Rectal smooth muscle tissue (tissue), 1 donor: ENCODE data around the gene TBC1D4.

Experiments used
- H3K27ac ChIP-seq: one replicate; pipeline ENCODE4 v1.7.0; 2013; ENCODE audit warnings: low read depth, low read length, inconsistent platforms
- H3K27me3 ChIP-seq: one replicate; pipeline ENCODE4 v1.7.0; 2013; ENCODE audit warnings: low read length; ENCODE audit not compliant: control insufficient read depth, insufficient read depth
- H3K36me3 ChIP-seq: one replicate; pipeline ENCODE4 v1.7.0; 2013; ENCODE audit warnings: low read length; ENCODE audit not compliant: control insufficient read depth, insufficient read depth
- H3K4me1 ChIP-seq: one replicate; pipeline ENCODE4 v1.7.0; 2013; ENCODE audit warnings: low read length; ENCODE audit not compliant: control insufficient read depth, insufficient read depth
- H3K4me3 ChIP-seq: one replicate; pipeline ENCODE4 v1.7.0; 2013; ENCODE audit warnings: low read length
- H3K9ac ChIP-seq: one replicate; pipeline ENCODE4 v1.7.0; 2013; ENCODE audit warnings: low read length

TBC1D4 gene

DNA sequence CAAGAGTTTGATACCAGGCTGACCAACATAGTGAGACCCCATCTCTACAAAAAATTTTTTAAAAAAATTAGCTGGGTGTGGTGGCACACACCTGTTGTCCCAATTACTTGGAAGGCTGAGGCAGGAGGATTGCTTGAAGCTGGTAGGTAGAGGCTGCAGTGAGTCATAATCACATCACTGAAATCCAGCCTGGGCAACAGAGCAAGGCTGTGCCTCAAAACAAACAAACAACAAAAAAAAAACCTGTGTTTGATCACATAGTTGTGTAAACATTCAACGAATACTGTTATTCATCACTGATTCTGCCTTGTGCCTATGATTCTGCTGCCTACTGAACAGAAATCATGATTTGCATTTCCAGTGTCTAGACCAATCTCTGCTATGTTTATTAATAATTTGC is 134.0 kb downstream of the TBC1D4 start:
- Histone ChIP-seq H3K27ac (no peak overlapping the region), H3K4me1 (no peaks in the 10 kb centered on the region), H3K36me3 (no peaks in the 10 kb centered on the region), H3K9ac (no peak overlapping the region), H3K4me3 (no peak overlapping the region), H3K27me3 (no peaks in the 10 kb centered on the region)

- Histone ChIP-seq H3K27me3 (no peaks in the 10 kb centered on the region), H3K4me3 (no peak overlapping the region), H3K9ac (no peak overlapping the region), H3K36me3 (no peaks in the 10 kb centered on the region), H3K4me1 (no peaks in the 10 kb centered on the region), H3K27ac (no peak overlapping the region)
These were observed 134.5 kb downstream of the TBC1D4 start for GRCh38 chr13:75347457-75347856.

DNA sequence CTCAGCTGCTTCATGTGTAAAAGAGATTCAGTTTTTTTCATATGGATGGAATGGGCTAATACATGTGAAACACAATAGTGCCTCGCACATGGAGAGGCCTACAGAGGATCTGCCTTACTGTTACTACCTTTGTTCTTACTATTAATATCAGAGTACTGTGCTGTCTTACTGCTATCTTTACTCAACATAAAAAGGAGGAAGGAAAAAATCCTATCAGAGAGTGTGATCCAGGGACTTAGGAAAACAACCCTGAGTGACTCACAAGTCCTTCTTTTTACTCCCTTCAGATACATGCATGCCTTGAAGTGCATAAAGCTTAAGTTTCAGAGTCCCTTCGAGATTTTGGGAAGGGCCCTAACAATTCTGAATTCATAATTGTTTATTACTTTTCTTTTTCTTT is 136.8 kb downstream of the TBC1D4 start:
- Histone ChIP-seq H3K4me1 (no peaks in the 10 kb centered on the region), H3K9ac (no peak overlapping the region), H3K27me3 (no peaks in the 10 kb centered on the region), H3K27ac (no peak overlapping the region), H3K36me3 (no peaks in the 10 kb centered on the region), H3K4me3 (no peak overlapping the region)

DNA sequence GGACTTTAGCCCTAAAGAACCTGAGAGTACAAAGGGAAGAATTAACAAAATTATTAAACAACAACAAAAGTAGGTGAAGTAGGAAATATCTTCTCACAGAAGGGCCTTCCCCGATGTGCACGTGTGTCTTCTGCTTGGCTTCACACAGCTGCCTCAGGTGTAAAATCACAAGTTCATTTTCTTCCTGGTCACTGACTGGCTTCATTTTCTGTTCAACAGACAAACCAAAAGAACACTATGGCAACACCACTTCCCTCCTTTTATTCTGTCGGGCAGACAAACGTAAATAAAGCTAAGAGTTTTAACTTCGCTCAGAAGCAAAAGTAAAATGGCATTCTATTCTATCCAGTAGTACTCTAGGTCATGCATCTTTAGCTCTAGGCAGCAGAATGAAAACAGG is 140.9 kb downstream of the TBC1D4 start:
- no peak overlapping the region for H3K27ac ChIP-seq
- H3K27me3 ChIP-seq, result no peaks in the 10 kb centered on the region
- H3K4me3 ChIP-seq, result no peak overlapping the region
- no peaks in the 10 kb centered on the region for H3K36me3 ChIP-seq
- H3K4me1 ChIP-seq, result no peaks in the 10 kb centered on the region
- no peak overlapping the region for H3K9ac ChIP-seq

DNA sequence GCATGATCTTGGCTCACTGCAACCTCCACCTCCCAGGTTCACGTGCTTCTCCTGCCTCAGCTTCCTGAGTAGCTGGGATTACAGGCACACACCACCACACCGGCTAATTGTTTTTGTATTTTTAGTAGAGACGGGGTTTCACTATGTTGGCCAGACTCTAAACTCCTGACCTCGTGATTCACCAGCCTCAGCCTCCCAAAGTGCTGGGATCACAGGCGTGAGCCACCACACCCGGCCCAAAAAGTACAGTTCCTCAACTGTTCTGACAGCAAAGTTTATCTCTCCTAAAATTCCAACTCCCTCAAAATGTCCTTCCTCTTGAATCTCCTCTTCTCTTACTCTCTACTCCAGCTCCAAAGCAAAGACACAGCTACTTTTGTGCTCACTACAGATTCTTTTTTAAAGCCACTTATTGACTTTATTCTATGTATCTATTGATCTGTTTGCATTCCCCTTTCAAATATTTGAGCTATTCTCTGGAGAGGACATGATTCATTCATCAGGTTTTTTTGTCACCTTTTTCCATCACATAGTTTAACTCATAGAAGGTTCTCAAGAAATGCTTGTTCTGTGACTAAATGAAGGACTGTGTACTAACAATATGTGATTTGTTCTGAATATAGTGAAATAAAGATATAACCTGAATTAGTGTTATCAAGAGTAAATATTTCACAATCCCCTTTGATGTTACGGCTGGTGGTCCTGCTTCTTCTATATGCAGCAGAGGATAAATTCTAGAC is 142.2 kb downstream of the TBC1D4 start:
- Histone ChIP-seq H3K4me3 (no peak overlapping the region), H3K27ac (no peak overlapping the region), H3K9ac (no peak overlapping the region), H3K36me3 (peaks cover 3% of the 10 kb centered on the region), H3K27me3 (no peaks in the 10 kb centered on the region), H3K4me1 (no peaks in the 10 kb centered on the region)

DNA sequence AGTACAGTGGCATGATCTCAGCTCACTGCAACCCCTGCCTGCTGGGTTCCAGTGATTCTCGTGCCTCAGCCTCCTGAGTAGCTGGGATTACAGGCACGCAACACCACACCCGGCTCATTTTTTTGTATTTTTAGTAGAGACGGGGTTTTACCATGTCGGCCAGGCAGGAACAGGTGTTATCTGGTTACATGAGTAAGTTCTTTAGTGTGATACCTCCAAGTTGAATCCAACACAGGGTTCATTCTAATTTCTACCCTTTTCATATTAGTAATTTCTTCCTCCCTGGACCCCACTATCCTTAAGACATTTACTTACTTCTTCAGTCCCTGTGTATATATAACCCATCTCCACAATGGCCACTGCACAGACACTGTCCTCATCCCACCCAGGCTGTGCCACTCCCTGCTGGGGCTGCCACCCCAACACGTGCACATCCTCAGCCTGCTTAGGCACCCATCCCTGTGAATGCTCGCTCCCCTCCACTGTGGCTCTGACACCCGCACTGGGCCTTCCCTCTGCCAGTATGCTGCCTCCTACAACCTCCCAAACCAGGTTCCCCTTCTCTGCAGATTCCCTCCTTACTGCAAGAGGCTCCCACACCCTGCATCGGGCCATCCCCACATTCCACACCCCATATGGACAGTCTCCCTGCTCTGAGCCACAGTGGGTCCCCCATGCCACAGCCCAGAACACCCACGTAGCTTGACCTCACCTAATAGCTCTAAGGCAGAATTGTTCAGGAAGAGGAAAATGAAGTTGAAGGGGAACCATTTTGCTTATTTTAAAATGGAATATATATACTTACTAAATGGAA is 147.1 kb downstream of the TBC1D4 start:
- Histone ChIP-seq H3K9ac (no peak overlapping the region), H3K4me3 (no peak overlapping the region), H3K27ac (no peak overlapping the region), H3K36me3 (peaks cover 3% of the 10 kb centered on the region), H3K27me3 (no peaks in the 10 kb centered on the region), H3K4me1 (no peaks in the 10 kb centered on the region)

- Histone ChIP-seq H3K27me3 (no peaks in the 10 kb centered on the region), H3K4me3 (no peak overlapping the region), H3K4me1 (no peaks in the 10 kb centered on the region), H3K27ac (no peak overlapping the region), H3K36me3 (peaks cover 3% of the 10 kb centered on the region), H3K9ac (no peak overlapping the region)
These were observed 148.9 kb downstream of the TBC1D4 start for GRCh38 chr13:75333103-75333502.

GRCh38 chr13:75331792-75332349 is 150.1 kb downstream of the TBC1D4 start:
- Histone ChIP-seq H3K4me3 (no peak overlapping the region), H3K27ac (no peak overlapping the region), H3K4me1 (no peaks in the 10 kb centered on the region), H3K36me3 (peaks cover 3% of the 10 kb centered on the region), H3K27me3 (no peaks in the 10 kb centered on the region), H3K9ac (no peak overlapping the region)

DNA sequence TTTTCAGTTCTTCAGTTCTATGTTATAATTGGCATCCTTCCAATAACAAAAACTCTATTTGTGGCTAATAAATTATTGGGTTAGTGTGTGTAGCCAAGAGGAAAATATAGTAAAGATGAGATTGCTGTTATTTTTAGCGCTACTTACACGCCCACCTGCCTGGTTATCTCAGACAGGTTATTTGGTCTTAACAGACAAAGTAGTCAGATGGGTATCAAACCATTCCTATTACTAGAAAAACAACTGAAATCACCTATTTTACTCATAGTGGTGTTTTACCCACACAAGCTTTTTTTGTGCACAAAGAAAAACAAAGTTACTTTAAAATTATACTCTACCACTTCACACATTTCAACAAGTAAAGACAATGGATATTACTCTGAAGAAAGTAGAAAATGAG is 151.2 kb downstream of the TBC1D4 start:
- Histone ChIP-seq H3K36me3 (peaks cover 3% of the 10 kb centered on the region), H3K27ac (no peak overlapping the region), H3K4me3 (no peak overlapping the region), H3K27me3 (no peaks in the 10 kb centered on the region), H3K9ac (no peak overlapping the region), H3K4me1 (no peaks in the 10 kb centered on the region)

GRCh38 chr13:75329723-75330122 is 152.2 kb downstream of the TBC1D4 start:
- Histone ChIP-seq H3K27me3 (no peaks in the 10 kb centered on the region), H3K4me1 (no peaks in the 10 kb centered on the region), H3K9ac (no peak overlapping the region), H3K36me3 (no peaks in the 10 kb centered on the region), H3K27ac (no peak overlapping the region), H3K4me3 (no peak overlapping the region)

DNA sequence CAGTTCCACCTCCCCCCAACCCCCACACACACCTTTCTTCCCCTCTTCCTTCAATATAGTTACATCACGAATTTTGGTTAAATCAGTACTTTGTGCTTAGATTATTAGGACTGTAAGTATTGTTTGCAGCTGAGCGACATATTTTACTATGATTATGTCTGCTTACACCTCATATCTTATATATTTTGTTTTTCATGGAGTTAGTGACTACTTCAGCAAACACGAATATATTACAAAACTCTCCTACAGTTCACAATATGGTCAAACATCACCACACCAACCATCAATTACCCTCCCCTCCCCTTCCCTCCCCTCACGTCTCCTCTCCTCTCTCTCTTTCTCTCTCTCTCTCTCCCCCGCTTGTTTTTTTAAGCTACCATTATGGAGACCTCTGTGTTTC is 152.9 kb downstream of the TBC1D4 start:
- H3K27me3 ChIP-seq, result no peaks in the 10 kb centered on the region
- no peak overlapping the region for H3K9ac ChIP-seq
- H3K4me1 ChIP-seq, result no peaks in the 10 kb centered on the region
- H3K27ac ChIP-seq, result no peak overlapping the region
- no peaks in the 10 kb centered on the region for H3K36me3 ChIP-seq
- no peak overlapping the region for H3K4me3 ChIP-seq

GRCh38 chr13:75327135-75327510 is 154.8 kb downstream of the TBC1D4 start:
- Histone ChIP-seq H3K9ac (no peak overlapping the region), H3K27ac (no peak overlapping the region), H3K36me3 (no peaks in the 10 kb centered on the region), H3K27me3 (no peaks in the 10 kb centered on the region), H3K4me3 (no peak overlapping the region), H3K4me1 (no peaks in the 10 kb centered on the region)
